Peyer's patch (tissue), 4 donors: Measurements from ENCODE around the gene DEPDC4.

Experiments used
- POLR2A ChIP-seq, 2 donors: fragments of 450-650 bp; IDR thresholded peaks; one replicate each; pipeline ENCODE4 v1.5.1; 2017; ENCODE audit warnings: antibody characterized with exemption in 2 of 2, mild to moderate bottlenecking in 2 of 2, moderate library complexity in 2 of 2
- TF ChIP-seq, protein P1 (sequence below), 6 experiments: fragments of 450-650 bp in 4 of 6; fragments of 200-600 bp in 2 of 6; sonication (generic) in 1 of 6; IDR thresholded peaks; one replicate each; pipeline ENCODE4 v1.5.1; 2017 to 2019; ENCODE audit warnings: antibody characterized with exemption in 6 of 6, mild to moderate bottlenecking in 3 of 6, moderate library complexity in 1 of 6

GRCh38 chr12:100215209-100215608, 51.7 kb downstream of the DEPDC4 start:
- TF ChIP-seq, protein P1, sequence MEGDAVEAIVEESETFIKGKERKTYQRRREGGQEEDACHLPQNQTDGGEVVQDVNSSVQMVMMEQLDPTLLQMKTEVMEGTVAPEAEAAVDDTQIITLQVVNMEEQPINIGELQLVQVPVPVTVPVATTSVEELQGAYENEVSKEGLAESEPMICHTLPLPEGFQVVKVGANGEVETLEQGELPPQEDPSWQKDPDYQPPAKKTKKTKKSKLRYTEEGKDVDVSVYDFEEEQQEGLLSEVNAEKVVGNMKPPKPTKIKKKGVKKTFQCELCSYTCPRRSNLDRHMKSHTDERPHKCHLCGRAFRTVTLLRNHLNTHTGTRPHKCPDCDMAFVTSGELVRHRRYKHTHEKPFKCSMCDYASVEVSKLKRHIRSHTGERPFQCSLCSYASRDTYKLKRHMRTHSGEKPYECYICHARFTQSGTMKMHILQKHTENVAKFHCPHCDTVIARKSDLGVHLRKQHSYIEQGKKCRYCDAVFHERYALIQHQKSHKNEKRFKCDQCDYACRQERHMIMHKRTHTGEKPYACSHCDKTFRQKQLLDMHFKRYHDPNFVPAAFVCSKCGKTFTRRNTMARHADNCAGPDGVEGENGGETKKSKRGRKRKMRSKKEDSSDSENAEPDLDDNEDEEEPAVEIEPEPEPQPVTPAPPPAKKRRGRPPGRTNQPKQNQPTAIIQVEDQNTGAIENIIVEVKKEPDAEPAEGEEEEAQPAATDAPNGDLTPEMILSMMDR (IDR thresholded peaks at IDR 0.05): no peak
- no peak for TF ChIP-seq POLR2A (IDR thresholded peaks at IDR 0.05)
